GM21528 (cell line): ENCODE results near the gene E2F3.

Experiments used
- ATAC-seq: cut with Tn5 transposase; IDR thresholded peaks from one replicate; pipeline ENCODE4 v1.9.1; 2021; ENCODE audit warnings: mild to moderate bottlenecking, moderate library complexity; ENCODE audit not compliant: unreplicated experiment, low FRiP score

The E2F3 gene

DNA sequence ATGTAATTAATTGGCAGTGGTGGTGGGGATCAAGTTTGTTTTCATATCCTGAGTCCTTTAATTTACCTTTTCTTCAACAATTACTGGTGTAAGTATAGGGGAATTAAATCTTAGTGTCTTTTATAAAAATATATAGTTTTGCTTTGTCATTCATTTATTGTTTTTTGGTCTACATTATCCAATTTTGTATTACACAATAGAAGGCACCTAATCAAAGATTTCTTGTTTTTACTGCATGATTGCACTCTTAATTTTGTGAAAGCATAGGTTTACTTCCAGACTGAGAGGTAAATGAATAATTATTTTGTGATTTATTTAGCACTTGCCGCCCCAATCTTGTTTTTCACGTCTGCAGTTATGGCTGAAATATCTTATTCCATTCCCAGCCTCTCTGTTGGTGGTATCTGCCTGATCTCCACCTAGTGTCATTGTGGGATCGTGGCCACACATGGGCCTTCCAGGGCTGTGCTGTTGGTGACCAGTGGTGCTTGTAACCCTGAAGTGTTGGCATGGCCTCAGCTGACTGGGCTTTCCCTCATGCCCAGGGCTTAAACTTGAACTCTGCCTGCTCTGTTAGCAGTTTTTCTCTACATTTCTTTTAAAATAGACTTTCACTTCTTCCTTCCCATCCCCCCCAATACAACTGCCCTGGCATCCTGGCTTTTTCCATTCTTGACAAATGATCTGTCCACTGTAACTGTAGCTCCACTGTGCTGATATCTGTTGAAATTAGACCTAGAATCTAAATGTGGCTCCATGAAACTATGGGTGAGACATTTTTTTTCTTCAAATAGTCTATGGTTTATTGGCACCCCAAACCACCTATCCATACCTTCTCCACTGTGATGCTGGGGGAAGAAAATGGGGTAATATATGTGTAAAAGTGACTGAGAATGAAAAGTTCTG, 24.8 kb downstream of the E2F3 start:
- no peak for ATAC-seq

DNA sequence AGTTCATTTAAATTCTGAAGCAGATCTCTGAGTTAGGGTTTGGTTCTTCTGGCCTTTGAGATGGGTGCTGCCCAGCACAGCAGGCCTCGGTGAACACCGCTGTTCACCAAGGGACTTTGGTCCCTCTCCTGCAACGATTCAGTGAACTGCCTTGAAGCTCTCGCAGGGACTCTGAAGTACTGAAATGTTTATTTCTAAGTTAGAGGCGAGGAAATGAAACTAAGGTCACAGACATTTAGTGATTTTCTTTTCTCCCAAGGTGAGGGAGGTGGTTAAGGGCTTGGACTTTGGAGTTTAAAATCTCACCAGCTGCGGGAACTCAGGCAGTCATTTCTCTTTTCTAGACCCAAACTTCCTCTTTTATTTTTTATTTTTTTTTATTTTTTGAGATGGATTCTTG, 26.2 kb downstream of the E2F3 start:
- ATAC-seq = peak; percentile 93

DNA sequence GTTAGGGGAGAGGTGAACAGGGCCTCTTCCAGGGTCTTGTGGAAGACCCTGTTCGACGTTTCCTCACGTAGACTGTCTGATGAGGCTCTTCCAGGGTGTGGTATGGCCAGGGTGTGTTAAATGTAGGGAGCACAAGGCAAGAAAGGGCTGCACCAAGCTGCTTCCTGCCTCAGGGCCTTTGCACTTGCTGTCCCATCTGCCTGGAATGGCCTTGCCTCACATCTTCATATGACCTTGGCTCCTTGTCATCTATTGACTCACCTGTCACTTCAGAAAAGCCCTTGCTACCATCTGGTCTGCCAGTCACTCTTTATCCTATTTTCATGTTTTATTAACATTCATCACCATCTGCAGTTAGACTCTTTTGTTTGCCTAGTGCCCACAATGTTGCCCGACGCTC, 31.0 kb downstream of the E2F3 start:
- ATAC-seq = no peak

DNA sequence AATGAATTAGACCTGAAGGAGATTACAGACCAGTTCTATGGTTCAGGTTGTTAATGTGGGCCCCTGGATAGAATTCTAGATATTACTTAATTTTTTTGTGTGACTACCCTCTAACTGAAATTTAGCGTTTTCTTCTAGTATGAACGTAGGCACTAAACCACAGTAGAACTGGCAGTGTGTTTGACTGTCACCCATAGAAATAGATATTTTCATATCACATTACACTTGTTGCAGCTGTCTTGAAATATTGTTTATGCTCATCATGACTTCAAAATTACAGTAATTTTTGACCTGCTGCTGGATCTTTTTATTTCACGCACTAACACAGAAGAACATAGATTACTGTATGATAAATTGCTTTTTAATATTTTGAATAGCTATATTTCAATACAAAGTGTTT, 31.6 kb downstream of the E2F3 start:
- ATAC-seq = no peak

DNA sequence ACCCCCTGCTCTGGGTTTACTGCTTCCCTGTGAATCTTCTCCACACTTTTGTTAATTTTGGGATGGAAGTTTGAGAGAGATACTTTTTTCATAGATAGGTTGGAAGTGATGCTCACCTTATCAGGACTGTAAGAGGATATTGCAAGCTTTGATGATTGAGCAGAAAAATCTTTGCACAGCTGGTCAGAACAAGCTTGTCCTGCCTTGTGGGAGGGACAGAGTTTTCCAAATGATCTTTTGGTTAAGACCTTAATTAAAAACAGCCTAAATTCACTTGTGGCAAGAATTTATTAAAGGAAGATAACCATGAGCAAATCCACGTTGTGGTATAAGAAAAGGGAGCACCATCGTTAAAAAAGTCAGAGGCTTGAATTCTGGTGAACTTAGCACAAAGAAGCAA, 32.2 kb downstream of the E2F3 start:
- no peak for ATAC-seq

DNA sequence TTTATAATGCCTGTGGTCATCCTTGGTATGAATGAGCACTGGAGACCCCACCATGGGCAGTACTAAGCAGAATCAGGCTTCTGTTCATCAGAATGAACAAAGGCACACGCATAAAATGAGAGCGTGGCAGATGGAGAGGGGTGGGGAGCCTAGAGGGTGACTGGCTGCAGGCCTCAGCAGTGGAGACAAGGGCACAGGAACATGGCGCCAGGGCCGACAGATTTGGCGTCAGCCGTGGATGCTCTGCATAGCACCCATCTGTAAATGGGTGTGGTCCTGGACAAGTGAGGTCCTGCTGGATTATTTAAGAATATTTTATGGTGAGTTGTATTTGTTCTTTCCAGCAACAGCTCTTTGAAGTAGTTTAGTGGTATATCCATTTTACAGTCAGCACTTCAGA, 33.1 kb downstream of the E2F3 start:
- no peak for ATAC-seq

DNA sequence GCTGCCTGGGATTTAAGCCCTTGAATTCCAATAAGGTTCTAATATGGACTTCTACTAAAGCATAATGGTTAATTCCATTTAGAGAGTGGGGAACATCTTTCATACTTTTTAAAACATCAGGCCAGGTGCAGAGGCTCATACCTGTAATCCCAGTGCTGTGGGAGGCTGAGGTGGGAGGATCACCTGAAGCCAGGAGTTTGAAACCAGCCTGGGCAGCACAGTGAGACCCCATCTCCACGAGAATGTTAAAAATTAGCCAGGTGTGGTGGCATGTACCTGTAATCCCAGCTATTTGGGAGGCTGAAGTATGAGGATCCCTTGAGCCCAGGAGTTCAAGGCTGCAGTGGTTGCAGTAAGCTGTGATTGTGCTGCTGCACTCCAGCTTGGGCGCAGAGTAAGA, 35.0 kb downstream of the E2F3 start:
- no peak for ATAC-seq

DNA sequence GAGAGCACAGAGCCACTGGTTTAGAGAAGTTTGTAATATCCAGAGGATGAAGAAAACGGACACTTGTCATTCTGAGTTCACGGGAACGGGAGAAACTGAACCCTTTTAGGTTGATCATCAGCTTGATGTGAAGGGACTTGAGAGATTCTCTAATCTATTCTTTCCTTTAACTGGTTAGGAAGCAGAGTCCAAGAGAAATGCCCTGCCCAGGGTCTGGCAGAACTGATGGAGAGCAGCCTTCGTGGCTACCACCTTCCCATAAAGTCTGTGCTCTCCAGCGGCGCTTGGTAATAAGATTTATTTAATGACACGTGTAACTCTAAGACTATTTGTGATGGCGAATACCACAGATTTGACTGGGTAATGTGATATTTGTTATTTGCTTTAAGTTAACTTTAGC, 36.0 kb downstream of the E2F3 start:
- ATAC-seq = no peak

DNA sequence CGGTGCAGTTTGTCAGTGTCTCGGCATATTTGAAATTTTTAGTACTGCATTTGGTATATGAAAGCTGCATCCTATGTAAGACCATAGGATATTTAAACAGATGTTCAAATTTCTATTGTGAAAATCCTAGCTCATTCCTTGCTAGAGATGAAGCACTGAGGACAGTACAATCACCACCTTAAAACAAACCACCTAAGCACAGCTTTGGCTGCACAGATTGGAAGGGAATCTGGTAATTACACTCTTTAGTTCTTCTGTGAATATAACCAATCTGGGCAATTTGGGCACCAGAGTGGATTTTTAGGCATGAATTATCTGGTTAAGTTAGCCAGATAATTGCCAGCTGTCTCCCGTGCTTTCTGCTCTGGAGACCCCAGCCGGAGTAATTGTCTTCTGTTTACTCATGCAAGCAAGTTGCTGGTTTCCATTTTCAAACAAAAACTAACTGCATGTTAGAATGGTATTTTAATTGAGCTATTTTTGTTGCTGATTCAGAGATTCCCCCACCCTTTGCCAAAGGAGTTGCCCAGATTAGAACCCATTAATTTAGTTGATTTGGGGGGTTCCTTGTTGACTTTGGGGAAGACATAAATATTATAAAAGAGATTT, 36.9 kb downstream of the E2F3 start:
- ATAC-seq = no peak

DNA sequence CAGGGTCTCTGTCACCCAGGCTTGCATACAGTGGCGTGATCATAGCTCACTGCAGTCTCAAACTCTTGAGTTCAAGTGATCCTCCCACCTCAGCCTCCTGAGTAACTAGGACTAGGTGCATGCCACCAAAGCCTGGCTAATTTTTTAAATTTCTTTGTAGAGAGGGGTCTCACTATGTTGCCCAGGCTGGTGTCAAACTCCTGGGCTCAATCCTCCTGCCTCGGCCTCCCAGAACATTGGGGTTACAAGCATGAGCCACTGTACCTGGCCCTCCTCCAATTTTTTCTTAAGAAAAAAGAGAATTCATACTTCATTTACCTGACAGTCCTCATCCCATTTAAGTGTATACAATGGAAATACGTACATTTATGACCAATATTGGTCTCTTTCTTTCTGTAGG, 37.9 kb downstream of the E2F3 start:
- ATAC-seq = no peak

DNA sequence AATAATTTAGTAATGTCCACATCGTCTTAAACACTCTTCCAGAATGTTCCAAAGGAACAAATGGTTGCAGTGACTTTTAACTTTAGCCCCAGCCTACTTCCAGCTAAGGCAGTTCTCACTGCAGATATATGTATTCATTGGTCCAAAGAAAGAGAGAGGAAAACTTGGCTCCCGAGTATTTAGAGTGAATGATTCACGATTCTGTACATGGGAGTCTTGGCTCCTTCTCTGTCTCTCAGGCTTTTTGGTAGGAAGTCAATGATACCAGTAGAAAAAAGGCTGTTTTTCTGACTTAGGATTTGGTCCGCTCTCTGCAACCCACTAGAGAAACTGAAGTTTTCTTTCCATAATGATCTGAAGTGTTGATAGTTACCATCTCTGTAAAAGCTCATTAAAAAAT, 38.6 kb downstream of the E2F3 start:
- no peak for ATAC-seq

DNA sequence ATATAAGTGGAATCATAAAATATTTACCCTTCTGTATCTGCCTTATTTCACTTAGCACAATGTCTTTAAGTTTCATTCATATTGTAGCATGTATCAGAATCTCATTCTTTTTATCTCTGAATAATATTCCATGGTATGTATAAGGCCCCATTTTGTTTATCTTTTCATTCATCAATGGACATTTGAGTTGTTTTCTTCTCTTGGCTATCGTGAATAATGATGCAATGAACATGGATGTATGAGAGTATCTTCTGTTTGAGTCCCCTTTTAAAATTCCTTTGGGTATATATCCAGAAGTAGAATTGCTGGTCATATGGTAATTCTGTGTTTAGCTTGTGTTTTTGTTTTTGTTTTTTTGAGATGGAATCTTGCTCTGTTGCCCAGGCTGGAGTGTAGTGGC, 39.6 kb downstream of the E2F3 start:
- ATAC-seq = no peak

DNA sequence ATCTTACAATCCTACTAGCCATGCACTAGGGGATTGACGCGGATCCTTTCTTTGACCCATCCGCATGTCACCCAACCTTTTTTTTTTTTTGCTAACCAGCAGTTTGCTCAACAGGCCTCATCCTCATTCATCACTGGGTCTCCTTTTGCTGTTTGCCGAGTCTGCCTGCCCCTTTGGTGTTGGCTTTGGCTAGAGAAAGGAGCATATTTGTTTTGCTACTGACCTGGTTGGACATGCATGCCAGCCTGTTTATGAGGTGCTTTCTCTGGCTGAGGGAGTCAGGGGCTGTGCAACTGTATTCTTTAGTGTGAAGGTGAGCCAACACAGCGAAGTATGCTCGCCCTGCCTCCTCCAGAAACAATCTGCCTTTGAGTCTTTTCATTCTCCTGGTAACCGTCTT, 40.2 kb downstream of the E2F3 start:
- no peak for ATAC-seq

DNA sequence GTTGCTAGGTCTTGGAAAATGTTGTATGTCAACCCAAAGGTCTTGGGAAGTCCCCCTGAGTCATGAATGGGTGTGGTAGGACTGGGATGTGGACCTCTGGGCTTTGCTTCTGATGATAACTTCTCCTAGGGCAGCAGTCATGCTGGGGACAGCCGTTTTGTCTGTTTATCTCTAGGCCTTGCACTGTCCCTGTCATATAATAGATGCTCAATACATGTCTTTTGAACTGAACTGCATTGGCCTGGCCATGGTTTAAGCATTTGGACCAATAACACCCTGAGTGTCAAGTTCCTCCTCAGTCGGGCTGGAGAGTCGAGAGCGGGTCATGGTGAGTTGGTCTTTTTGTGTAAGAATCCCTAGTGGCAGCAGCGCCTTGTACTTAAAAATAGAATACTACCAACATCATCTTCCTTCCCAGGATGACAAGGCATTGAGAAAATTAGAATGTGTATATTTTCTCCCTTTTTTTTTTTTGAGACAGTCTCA, 43.1 kb downstream of the E2F3 start:
- no peak for ATAC-seq

DNA sequence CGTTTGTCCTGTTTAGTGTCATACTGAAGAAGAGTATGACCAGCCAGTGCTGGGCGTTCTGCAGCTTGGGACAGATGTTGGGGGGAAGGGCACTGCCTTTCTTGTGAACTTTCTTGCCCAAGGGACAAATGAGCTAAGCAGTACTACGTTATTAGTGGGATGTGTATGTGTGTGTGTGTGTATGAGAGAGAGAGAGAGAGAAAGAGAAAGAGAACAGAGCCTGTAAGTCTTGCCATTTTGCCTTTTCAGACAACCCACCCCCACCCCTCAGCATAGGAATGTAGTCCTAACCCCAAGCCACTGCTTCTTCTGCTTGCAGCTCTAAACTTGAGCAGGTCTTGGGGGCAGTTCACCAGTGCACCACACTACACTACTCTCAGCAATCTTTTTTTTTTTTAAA, 45.5 kb downstream of the E2F3 start:
- ATAC-seq = no peak

DNA sequence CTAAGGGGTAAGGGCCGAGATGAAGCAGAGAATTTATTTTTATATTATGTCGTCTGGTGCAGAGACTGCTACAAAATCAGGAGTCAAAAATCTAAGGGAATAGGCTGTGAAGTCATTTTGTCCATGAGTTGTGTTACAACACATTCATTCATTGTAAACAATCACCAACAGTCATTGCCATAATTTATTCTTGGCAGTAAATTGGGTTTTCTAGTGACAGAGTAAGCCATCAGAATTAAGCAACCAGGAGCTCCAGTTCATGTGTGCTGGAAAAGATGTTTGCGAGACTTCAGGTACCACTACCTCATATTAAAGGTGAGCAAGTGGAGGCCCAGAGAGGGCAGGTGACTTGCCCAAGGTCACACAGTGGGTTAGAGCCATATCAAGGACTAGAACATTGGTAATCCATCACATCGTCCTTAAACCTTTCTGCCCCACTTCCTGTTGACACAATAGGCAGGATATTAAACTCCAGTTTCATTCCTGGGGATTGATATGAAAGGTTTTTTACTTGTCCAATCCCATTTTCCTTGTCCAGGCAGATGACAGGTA, 46.0 kb downstream of the E2F3 start:
- ATAC-seq = no peak

DNA sequence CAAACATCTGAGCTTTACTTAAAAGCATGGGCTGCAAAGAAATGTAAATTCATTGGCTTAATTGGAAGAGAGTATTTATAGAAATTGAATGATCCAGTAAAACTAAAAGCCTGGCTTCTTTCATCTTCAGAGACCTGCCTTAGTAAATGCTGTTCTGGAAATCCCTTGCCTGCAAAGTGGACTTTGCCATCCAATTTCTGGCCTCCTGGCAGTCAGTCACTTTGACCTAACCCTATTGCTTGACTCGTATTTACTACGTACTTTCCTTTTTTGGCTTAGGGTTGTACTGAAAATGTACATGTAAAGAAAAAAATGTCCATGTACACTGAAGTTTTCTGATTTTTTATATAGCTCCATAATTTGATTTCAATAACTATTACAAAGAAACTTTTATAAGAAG, 47.1 kb downstream of the E2F3 start:
- no peak for ATAC-seq

DNA sequence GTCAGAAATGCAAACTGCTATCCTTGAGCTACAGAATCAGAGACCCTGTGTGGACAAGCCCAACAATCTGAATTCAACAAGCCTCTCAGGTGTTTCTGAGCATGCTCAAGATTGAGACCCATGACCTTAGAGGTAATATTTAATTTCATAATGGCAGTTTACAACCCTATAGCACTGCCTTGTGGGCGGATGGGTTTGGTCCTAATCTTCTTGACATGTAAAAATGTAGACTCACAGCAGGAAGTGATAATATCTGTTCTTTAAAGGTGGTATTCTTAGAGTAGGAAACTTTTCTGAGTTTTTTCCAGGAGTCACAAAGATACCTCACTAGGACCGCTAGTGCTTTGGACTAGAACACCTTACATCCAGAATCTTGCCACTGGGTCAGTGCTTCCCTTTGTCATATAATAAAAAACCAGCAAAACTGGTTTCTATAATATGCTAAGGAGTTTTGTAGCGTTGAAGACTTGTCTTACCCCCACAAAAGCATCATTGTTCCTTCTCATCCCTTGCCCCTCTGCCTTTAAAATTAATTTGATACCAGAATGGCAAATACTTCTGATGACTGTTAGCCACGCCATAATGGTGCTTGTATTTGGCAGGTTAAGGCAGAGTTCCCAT, 52.6 kb downstream of the E2F3 start:
- ATAC-seq = no peak

DNA sequence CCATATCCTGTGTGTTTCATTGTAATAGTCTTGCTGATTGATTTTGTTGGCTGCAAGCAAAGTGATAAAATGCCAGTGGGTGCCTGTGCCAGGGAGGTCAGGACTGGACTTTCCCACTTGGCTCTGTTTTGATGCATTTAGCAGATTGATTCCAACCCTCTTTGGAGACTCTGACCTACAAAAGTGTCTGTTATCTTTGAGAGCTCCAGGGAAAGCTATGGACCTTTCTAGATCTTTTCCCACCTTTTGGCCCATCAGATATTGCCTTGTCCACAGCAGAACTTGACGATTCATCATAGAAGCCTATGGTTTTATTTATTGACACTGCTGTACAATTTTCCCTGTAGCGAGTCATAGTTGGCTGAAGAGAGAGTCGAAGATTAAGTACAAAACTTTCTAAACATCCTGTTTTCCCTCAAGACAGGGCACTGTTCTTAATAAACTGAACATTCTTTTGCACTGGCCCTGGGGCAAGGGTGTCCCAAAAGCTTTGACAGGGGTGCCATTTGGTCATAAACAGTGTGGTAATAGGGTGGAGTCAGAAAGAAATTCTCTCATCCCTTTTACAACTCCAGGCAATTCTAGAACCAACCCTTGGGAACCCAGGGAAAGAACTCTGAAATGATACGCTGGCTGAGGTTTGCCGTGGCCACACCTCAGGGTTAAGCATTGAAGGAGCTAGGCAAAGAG, 53.7 kb downstream of the E2F3 start:
- no peak for ATAC-seq

DNA sequence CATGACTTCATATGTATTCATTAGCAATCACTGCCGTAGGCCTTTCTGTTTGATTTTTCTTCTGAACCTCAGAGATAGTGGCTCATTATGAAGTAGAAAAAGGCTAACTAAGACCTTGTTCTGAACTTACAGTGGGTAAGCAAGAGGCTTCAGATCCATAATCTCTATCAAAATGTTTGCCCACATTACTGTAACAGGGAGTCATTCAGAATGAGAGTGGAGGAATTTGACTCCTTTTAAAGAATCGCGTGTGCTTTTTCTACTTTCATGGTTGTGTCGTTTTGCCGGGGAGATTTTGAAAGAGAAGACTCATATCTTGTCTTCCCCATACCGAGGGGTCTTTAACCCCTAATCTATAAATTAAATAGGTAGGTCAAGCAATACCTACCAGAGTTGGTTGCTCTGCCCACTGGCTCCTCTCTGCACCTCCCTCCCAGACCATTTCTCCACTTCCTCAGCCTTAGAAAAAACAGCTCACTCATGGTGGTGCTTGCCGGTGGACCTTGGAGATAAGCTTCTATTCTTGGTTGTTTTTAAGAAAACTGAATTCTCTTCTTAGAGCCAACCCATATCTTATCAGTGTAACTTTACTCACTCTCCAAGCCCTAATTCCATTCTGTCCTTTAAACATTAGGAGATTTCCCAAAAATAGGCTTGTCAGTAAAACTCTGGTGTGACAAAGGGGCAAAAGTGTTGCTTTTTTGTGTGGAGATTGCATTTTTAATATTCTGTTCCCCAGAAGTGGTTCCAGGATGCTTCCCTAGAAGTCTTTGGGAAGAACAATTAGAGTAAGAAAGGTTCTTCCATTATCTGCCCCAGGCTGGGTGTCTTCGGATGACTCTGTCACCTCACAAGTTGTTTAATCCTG, 56.6 kb downstream of the E2F3 start:
- ATAC-seq = no peak
